HEK293 (cell line): Measurements from ENCODE around the gene NAP1L4.

ENCODE experiments used
- CTCF ChIA-PET: fragments of 350-600 bp; formaldehyde crosslinking; extraction: SDS; loops from one replicate; lab custom pipeline; 2021; ENCODE audit warnings: antibody characterized with exemption; lab: Yijun Ruan, JAX
- POLR2A ChIA-PET: fragments of 300-600 bp; formaldehyde crosslinking; extraction: SDS; loops from one replicate; lab custom pipeline; 2020; ENCODE audit warnings: antibody characterized with exemption, inconsistent platforms; lab: Yijun Ruan, JAX
- H3K27ac ChIP-seq: fragments of 200-500 bp; sonication (Bioruptor generic); 2 replicates; pipeline ENCODE4 v1.5.1; 2014; ENCODE audit warnings: low read depth, low read length, control low read depth, inconsistent platforms; ENCODE audit errors: extremely low read depth
- H3K36me3 ChIP-seq, 2 experiments: fragments of 200-500 bp in 1 of 2; sonication (Bioruptor generic) in 1 of 2; 1 replicate in 1 of 2; 2 replicates in 1 of 2; pipeline ENCODE4 v1.5.1; 2014 to 2017; ENCODE audit warnings: inconsistent platforms in 2 of 2, low read length in 2 of 2; ENCODE audit not compliant: control insufficient read depth in 2 of 2, insufficient read depth in 1 of 2
- H3K4me1 ChIP-seq: fragments of 200-500 bp; sonication (Bioruptor generic); 2 replicates; pipeline ENCODE4 v1.5.1; 2014; ENCODE audit warnings: mild to moderate bottlenecking, low read length, inconsistent platforms; ENCODE audit not compliant: control insufficient read depth, insufficient read depth
- H3K4me3 ChIP-seq: 2 replicates; pipeline ENCODE4 v1.5.1; 2011; ENCODE audit warnings: low read depth, mild to moderate bottlenecking, control low read depth, low read length, moderate library complexity
- H3K9me3 ChIP-seq: fragments of 200-500 bp; sonication (Bioruptor generic); 2 replicates; pipeline ENCODE4 v1.5.1; 2014; ENCODE audit warnings: low read depth, low read length, inconsistent platforms; ENCODE audit not compliant: control insufficient read depth, insufficient read depth
- AEBP2 ChIP-seq: fragments of 450-650 bp; formaldehyde crosslinking; IDR thresholded peaks from 2 replicates; pipeline ENCODE4 v1.5.1; 2016; ENCODE audit warnings: missing biosample characterization, missing genetic modification characterization, borderline replicate concordance
- KLF10 ChIP-seq: fragments of 450-650 bp; IDR thresholded peaks from 2 replicates; pipeline ENCODE4 v1.5.1; 2018; ENCODE audit warnings: missing biosample characterization, mild to moderate bottlenecking, missing genetic modification characterization
- KLF8 ChIP-seq: fragments of 450-650 bp; formaldehyde crosslinking; IDR thresholded peaks from 2 replicates; pipeline ENCODE4 v1.5.1; 2016; ENCODE audit warnings: missing biosample characterization, missing genetic modification characterization
- KLF9 ChIP-seq: fragments of 450-650 bp; formaldehyde crosslinking; IDR thresholded peaks from 2 replicates; pipeline ENCODE4 v1.5.1; 2016; ENCODE audit warnings: missing biosample characterization, missing genetic modification characterization, low read depth
- SCRT2 ChIP-seq: fragments of 450-650 bp; formaldehyde crosslinking; IDR thresholded peaks from 2 replicates; pipeline ENCODE4 v1.5.1; 2016; ENCODE audit warnings: missing biosample characterization, missing genetic modification characterization
- SP7 ChIP-seq: fragments of 450-650 bp; formaldehyde crosslinking; IDR thresholded peaks from 2 replicates; pipeline ENCODE4 v1.5.1; 2016; ENCODE audit warnings: missing biosample characterization, missing genetic modification characterization
- TRIM28 ChIP-seq: IDR thresholded peaks from 2 replicates; pipeline ENCODE4 v1.6.1; 2011; ENCODE audit warnings: low read length, control low read depth, borderline replicate concordance
- YY1 ChIP-seq: fragments of 450-650 bp; formaldehyde crosslinking; IDR thresholded peaks from 2 replicates; pipeline ENCODE4 v1.5.1; 2018; ENCODE audit warnings: missing biosample characterization, missing genetic modification characterization
- ZBTB1 ChIP-seq: fragments of 450-650 bp; formaldehyde crosslinking; IDR thresholded peaks from 2 replicates; pipeline ENCODE4 v1.5.1; 2016; ENCODE audit warnings: missing biosample characterization, missing genetic modification characterization
- ZNF175 ChIP-seq: fragments of 450-650 bp; formaldehyde crosslinking; IDR thresholded peaks from 2 replicates; pipeline ENCODE4 v1.5.1; 2016; ENCODE audit warnings: missing biosample characterization, missing genetic modification characterization
- ZNF223 ChIP-seq: fragments of 450-650 bp; formaldehyde crosslinking; IDR thresholded peaks from 2 replicates; pipeline ENCODE4 v1.5.1; 2016; ENCODE audit warnings: missing biosample characterization, missing genetic modification characterization
- ZNF274 ChIP-seq, 2 experiments: fragments of 200-500 bp in 1 of 2; fragments of 450-650 bp in 1 of 2; sonication (Bioruptor generic) in 1 of 2; formaldehyde crosslinking in 1 of 2; IDR thresholded peaks; 2 replicates each; pipeline versions ENCODE4 v1.5.1 to v1.6.1; 2014 to 2016; ENCODE audit warnings: borderline replicate concordance in 1 of 2, inconsistent platforms in 1 of 2, low read length in 1 of 2, missing biosample characterization in 1 of 2, missing genetic modification characterization in 1 of 2
- ZNF37A ChIP-seq: fragments of 450-650 bp; IDR thresholded peaks from 2 replicates; pipeline ENCODE4 v1.5.1; 2018; ENCODE audit warnings: missing biosample characterization, missing genetic modification characterization
- ZNF423 ChIP-seq: fragments of 450-650 bp; formaldehyde crosslinking; IDR thresholded peaks from 2 replicates; pipeline ENCODE4 v1.5.1; 2016; ENCODE audit warnings: missing biosample characterization, missing genetic modification characterization
- ZNF514 ChIP-seq: fragments of 450-650 bp; formaldehyde crosslinking; IDR thresholded peaks from 2 replicates; pipeline ENCODE4 v1.5.1; 2016; ENCODE audit warnings: missing biosample characterization, missing genetic modification characterization
- ZNF549 ChIP-seq: fragments of 450-650 bp; IDR thresholded peaks from 2 replicates; pipeline ENCODE4 v1.5.1; 2018; ENCODE audit warnings: missing biosample characterization, missing genetic modification characterization, mild to moderate bottlenecking, inconsistent platforms, moderate library complexity
- ZNF561 ChIP-seq: fragments of 450-650 bp; IDR thresholded peaks from 2 replicates; pipeline ENCODE4 v1.5.1; 2018; ENCODE audit warnings: missing biosample characterization, missing genetic modification characterization, borderline replicate concordance
- ZNF596 ChIP-seq: fragments of 450-650 bp; IDR thresholded peaks from 2 replicates; pipeline ENCODE4 v1.5.0; 2018; ENCODE audit warnings: missing biosample characterization, mild to moderate bottlenecking, missing genetic modification characterization, moderate library complexity
- ZNF629 ChIP-seq: fragments of 450-650 bp; formaldehyde crosslinking; IDR thresholded peaks from 2 replicates; pipeline ENCODE4 v1.5.1; 2017; ENCODE audit warnings: missing biosample characterization, missing genetic modification characterization
- ZNF785 ChIP-seq: fragments of 450-650 bp; formaldehyde crosslinking; IDR thresholded peaks from 2 replicates; pipeline ENCODE4 v1.5.1; 2016; ENCODE audit warnings: missing biosample characterization, missing genetic modification characterization
- TF ChIP-seq, protein P1 (sequence below): fragments of 450-650 bp; formaldehyde crosslinking; IDR thresholded peaks from 2 replicates; pipeline ENCODE4 v1.5.1; 2016; ENCODE audit warnings: missing biosample characterization, missing genetic modification characterization
- TF ChIP-seq, protein P2 (sequence below): fragments of 450-650 bp; formaldehyde crosslinking; IDR thresholded peaks from 2 replicates; pipeline ENCODE4 v1.5.1; 2016; ENCODE audit warnings: missing biosample characterization, missing genetic modification characterization, low read depth

The NAP1L4 gene

DNA sequence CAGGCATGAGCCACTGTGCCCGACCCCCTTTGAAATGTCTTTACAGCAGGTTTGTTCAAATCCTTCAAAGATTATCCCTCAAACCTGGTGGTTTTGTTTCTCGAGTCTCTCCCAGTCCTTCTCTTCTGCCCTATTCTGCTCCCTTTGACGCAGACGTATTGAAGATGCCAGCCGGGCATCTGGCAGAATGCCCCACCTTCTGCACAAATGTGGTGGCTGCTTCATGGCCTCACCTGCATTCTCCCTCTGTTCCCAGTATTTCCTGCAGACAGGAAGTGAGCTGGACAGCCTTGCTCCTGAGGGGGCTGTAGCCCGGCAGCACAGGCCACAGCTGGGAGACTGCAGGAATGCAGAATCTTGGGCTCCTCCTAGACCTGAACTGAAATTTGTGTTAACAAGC, 4.8 kb upstream of the NAP1L4 start (continued):
- TF ChIP-seq SCRT2 (tag by site-specific recombination): no peak
- TF ChIP-seq, all 188 proteins: peak for 0

- TF ChIP-seq ZNF629 (tag by site-specific recombination): no peak
- no peak for TF ChIP-seq ZNF596
- TF ChIP-seq, protein P1, sequence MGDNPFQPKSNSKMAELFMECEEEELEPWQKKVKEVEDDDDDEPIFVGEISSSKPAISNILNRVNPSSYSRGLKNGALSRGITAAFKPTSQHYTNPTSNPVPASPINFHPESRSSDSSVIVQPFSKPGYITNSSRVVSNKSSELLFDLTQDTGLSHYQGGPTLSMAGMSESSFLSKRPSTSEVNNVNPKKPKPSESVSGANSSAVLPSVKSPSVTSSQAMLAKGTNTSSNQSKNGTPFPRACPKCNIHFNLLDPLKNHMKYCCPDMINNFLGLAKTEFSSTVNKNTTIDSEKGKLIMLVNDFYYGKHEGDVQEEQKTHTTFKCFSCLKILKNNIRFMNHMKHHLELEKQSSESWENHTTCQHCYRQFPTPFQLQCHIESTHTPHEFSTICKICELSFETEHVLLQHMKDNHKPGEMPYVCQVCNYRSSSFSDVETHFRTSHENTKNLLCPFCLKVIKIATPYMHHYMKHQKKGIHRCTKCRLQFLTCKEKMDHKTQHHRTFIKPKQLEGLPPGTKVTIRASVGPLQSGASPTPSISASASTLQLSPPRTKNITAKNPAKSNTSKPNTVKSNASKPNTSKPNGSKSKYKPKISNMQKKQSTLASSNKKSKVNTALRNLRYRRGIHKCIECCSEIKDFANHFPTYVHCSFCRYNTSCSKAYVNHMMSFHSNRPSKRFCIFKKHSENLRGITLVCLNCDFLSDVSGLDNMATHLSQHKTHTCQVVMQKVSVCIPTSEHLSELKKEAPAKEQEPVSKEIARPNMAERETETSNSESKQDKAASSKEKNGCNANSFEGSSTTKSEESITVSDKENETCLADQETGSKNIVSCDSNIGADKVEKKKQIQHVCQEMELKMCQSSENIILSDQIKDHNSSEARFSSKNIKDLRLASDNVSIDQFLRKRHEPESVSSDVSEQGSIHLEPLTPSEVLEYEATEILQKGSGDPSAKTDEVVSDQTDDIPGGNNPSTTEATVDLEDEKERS (tag by site-specific recombination): no peak
- no peak for TF ChIP-seq ZNF223 (tag by site-specific recombination)
- TF ChIP-seq SP7 (tag by site-specific recombination): no peak
- TF ChIP-seq, protein P2, sequence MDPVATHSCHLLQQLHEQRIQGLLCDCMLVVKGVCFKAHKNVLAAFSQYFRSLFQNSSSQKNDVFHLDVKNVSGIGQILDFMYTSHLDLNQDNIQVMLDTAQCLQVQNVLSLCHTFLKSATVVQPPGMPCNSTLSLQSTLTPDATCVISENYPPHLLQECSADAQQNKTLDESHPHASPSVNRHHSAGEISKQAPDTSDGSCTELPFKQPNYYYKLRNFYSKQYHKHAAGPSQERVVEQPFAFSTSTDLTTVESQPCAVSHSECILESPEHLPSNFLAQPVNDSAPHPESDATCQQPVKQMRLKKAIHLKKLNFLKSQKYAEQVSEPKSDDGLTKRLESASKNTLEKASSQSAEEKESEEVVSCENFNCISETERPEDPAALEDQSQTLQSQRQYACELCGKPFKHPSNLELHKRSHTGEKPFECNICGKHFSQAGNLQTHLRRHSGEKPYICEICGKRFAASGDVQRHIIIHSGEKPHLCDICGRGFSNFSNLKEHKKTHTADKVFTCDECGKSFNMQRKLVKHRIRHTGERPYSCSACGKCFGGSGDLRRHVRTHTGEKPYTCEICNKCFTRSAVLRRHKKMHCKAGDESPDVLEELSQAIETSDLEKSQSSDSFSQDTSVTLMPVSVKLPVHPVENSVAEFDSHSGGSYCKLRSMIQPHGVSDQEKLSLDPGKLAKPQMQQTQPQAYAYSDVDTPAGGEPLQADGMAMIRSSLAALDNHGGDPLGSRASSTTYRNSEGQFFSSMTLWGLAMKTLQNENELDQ (tag by site-specific recombination): no peak
- no peak for TF ChIP-seq KLF10 (tag by site-specific recombination)
- TF ChIP-seq ZNF561 (tag by site-specific recombination): no peak
- no peak for TF ChIP-seq ZNF274 (IDR thresholded peaks at IDR 0.05; ENCODE audit: low read length)
- TF ChIP-seq ZNF274 (tag by site-specific recombination; IDR thresholded peaks at IDR 0.05; ENCODE audit: borderline replicate concordance): no peak
- no peak for TF ChIP-seq ZNF549 (tag by site-specific recombination)
- TF ChIP-seq TRIM28: no peak
- TF ChIP-seq ZBTB1 (tag by site-specific recombination): no peak
- TF ChIP-seq ZNF37A (tag by site-specific recombination): no peak
- POLR2A ChIA-PET: no interaction called here
- CTCF ChIA-PET: no interaction called here
- Histone ChIP-seq H3K4me1 (peaks cover 3% of the 10 kb centered on the region; the same call in 1 of the 2 replicates), H3K9me3 (no peaks in the 10 kb centered on the region), H3K27ac (no peak overlapping the region), H3K36me3 (peaks cover 0 to 12% of the 10 kb centered on the region in 2 experiments; a peak in 1 of 3 replicates), H3K4me3 (no peak overlapping the region)
These were observed 3.9 kb upstream of the NAP1L4 start for GRCh38 chr11:2995893-2996554.

GRCh38 chr11:2995031-2995561, 3.0 kb upstream of the NAP1L4 start:
- no peaks in the 10 kb centered on the region for H3K9me3 ChIP-seq
- TF ChIP-seq ZNF175 (tag by site-specific recombination) (no peak), YY1 (tag by site-specific recombination) (no peak), ZNF423 (tag by site-specific recombination) (no peak), KLF9 (no peak), ZNF785 (no peak), AEBP2 (no peak), KLF8 (tag by site-specific recombination) (no peak), ZNF514 (no peak)
- TF ChIP-seq, all 188 proteins: peak for 0
- Histone ChIP-seq H3K27ac (no peak overlapping the region), H3K36me3 (peaks cover 0 to 3% of the 10 kb centered on the region in 2 experiments; a peak in 1 of 3 replicates), H3K4me1 (no peaks in the 10 kb centered on the region), H3K4me3 (no peak overlapping the region)
- POLR2A ChIA-PET: no interaction called here
- CTCF ChIA-PET: no interaction called here
